Endothelial cell of umbilical vein (primary cell): ENCODE data around the gene BRMS1. TPM values are rescaled to one million over a fixed set of nuclear protein-coding genes. Genes with fewer than 3 reads are reported as not detected.

ENCODE experiments used
- BruUV-seq: library from RNA; stranded (reverse); fragments of 400-500 nt; replicated peaks from 2 replicates; lab custom pipeline; 2021; lab: Mats Ljungman, UMichigan
- CTCF ChIA-PET: fragments of 300-600, 350-600 bp; sonication (Branson Sonifier 250); formaldehyde crosslinking; loops from one replicate; lab custom pipeline; 2021; ENCODE audit warnings: antibody characterized with exemption, inconsistent platforms; lab: Charles Lee
- POLR2A ChIA-PET: fragments of 300-600, 350-600 bp; sonication (Branson Sonifier 250); formaldehyde crosslinking; loops from one replicate; lab custom pipeline; 2021; ENCODE audit warnings: antibody characterized with exemption, inconsistent platforms; lab: Charles Lee
- DNase-seq: peaks from one replicate; pipeline ENCODE4 v3.0.0-alpha.2; 2011; ENCODE audit warnings: low read depth, low spot score
- FAIRE-seq: peaks from 2 replicates; lab custom pipeline; 2011; peaks lifted over from hg19 to GRCh38; lab: Jason Lieb, UNC
- H2AFZ ChIP-seq: 2 replicates; pipeline ENCODE4 v1.6.0; 2012; ENCODE audit warnings: low read depth, low read length, control low read depth, inconsistent platforms
- H3K27ac ChIP-seq: 2 replicates; pipeline ENCODE4 v1.5.1; 2011; ENCODE audit warnings: low read depth, mild to moderate bottlenecking, control low read depth, low read length, moderate library complexity; ENCODE audit not compliant: insufficient read depth
- H3K27me3 ChIP-seq, 2 experiments: 2 replicates each; pipeline versions ENCODE4 v1.6.0 to v1.6.1; 2011; ENCODE audit warnings: low read length in 2 of 2, mixed read lengths in 1 of 2; ENCODE audit not compliant: control insufficient read depth in 2 of 2, insufficient read depth in 2 of 2
- H3K36me3 ChIP-seq, 2 experiments: 2 replicates in 1 of 2; 3 replicates in 1 of 2; pipeline ENCODE4 v1.5.1; 2011; ENCODE audit warnings: low read length in 2 of 2, mild to moderate bottlenecking in 1 of 2, moderate library complexity in 1 of 2; ENCODE audit not compliant: control insufficient read depth in 2 of 2, insufficient read depth in 2 of 2; ENCODE audit errors: extremely low read depth in 1 of 2
- H3K4me1 ChIP-seq: 3 replicates; pipeline ENCODE4 v1.5.1; 2011; ENCODE audit warnings: mild to moderate bottlenecking, low read length; ENCODE audit not compliant: control insufficient read depth, insufficient read depth; ENCODE audit errors: extremely low read depth
- H3K4me2 ChIP-seq: 2 replicates; pipeline ENCODE4 v1.6.1; 2011; ENCODE audit warnings: low read length, control low read depth, mixed read lengths; ENCODE audit not compliant: insufficient read depth
- H3K4me3 ChIP-seq, 3 experiments: fragments of 200-600 bp in 1 of 3; sonication (generic), shearing (Covaris generic) in 1 of 3; replicated peaks in 1 of 3; 2 replicates each; pipeline ENCODE4 v1.5.1; 2011 to 2016; ENCODE audit warnings: control low read depth in 3 of 3, low read length in 3 of 3, mild to moderate bottlenecking in 2 of 3, inconsistent platforms in 1 of 3, low read depth in 1 of 3, moderate library complexity in 1 of 3; ENCODE audit not compliant: insufficient read depth in 1 of 3
- H3K79me2 ChIP-seq: 2 replicates; pipeline ENCODE4 v1.6.0; 2012; ENCODE audit warnings: low read length, inconsistent platforms; ENCODE audit not compliant: control insufficient read depth, insufficient read depth
- H3K9ac ChIP-seq: replicated peaks from 2 replicates; pipeline ENCODE3; 2011; ENCODE audit warnings: low read length, control low read depth; ENCODE audit not compliant: insufficient read depth; ENCODE audit errors: extremely low read depth
- H3K9me1 ChIP-seq: replicated peaks from 3 replicates; pipeline ENCODE4 v1.6.0; 2011; ENCODE audit warnings: mild to moderate bottlenecking, low read length; ENCODE audit not compliant: control insufficient read depth, insufficient read depth; ENCODE audit errors: extremely low read depth
- H3K9me3 ChIP-seq: replicated peaks from 2 replicates; pipeline ENCODE4 v1.5.1; 2012; ENCODE audit warnings: low read length, inconsistent platforms; ENCODE audit not compliant: control insufficient read depth, insufficient read depth
- H4K20me1 ChIP-seq: replicated peaks from 2 replicates; pipeline ENCODE3; 2011; ENCODE audit warnings: mild to moderate bottlenecking, low read length; ENCODE audit not compliant: control insufficient read depth, insufficient read depth; ENCODE audit errors: extremely low read depth
- CTCF ChIP-seq, 2 donors: IDR thresholded peaks; 1 replicate in 1 of 2; 2 replicates in 1 of 2; pipeline ENCODE4 v1.5.1; 2011; ENCODE audit warnings: low read length in 2 of 2, mild to moderate bottlenecking in 2 of 2, moderate library complexity in 2 of 2, control low read depth in 1 of 2, inconsistent platforms in 1 of 2, low read depth in 1 of 2; ENCODE audit not compliant: insufficient read depth in 1 of 2; ENCODE audit errors: extremely low read depth in 1 of 2
- EZH2 ChIP-seq: IDR thresholded peaks from 2 replicates; pipeline ENCODE4 v1.6.1; 2012; ENCODE audit warnings: borderline replicate concordance, low read depth, mild to moderate bottlenecking, moderate library complexity, low read length, inconsistent platforms; ENCODE audit not compliant: severe bottlenecking
- FOS ChIP-seq: IDR thresholded peaks from 2 replicates; pipeline ENCODE4 v1.6.1; 2011; ENCODE audit warnings: mild to moderate bottlenecking, low read length, moderate library complexity, borderline replicate concordance; ENCODE audit not compliant: insufficient read depth
- GATA2 ChIP-seq: IDR thresholded peaks from 2 replicates; pipeline ENCODE4 v1.7.0; 2011; ENCODE audit warnings: low read depth, mild to moderate bottlenecking, moderate library complexity, mixed read lengths, low read length; ENCODE audit not compliant: insufficient read length, insufficient read depth
- JUN ChIP-seq: IDR thresholded peaks from 2 replicates; pipeline ENCODE4 v1.6.1; 2011; ENCODE audit warnings: borderline replicate concordance, low read depth; ENCODE audit not compliant: insufficient read length, insufficient read depth
- MAX ChIP-seq: IDR thresholded peaks from 2 replicates; pipeline ENCODE4 v1.6.1; 2011; ENCODE audit not compliant: insufficient read depth, insufficient read length
- MYC ChIP-seq: IDR thresholded peaks from one replicate; pipeline ENCODE4 v1.6.1; 2011; ENCODE audit warnings: mild to moderate bottlenecking, low read depth, low read length
- POLR2A ChIP-seq: IDR thresholded peaks from 2 replicates; pipeline ENCODE4 v1.6.1; 2012; ENCODE audit warnings: low read depth, mild to moderate bottlenecking, control low read depth, low read length
- POLR2AphosphoS5 ChIP-seq: IDR thresholded peaks from 2 replicates; pipeline ENCODE4 v1.6.1; 2012; ENCODE audit warnings: low read depth, mild to moderate bottlenecking, control low read depth, low read length, moderate library complexity; ENCODE audit not compliant: insufficient read depth
- dilution Hi-C: fragments of 300-500 bp; cut with MboI; formaldehyde crosslinking; loops from one replicate; pipeline ENCODE4 v1.15.0; 2019; ENCODE audit warnings: low sequenced_read_pairs; ENCODE audit not compliant: extremely low pct_ligation_motif_present
- intact Hi-C: fragments of 100-400 bp; cut with micrococcal nuclease; formaldehyde crosslinking; loops from one replicate; pipeline ENCODE4 v1.10.0; 2022
- polyA plus RNA-seq, 4 experiments: library from polyadenylated mRNA; depleted of rRNA in 3 of 4; stranded (reverse) in 3 of 4; unstranded in 1 of 4; fragments of >200 nt; gene quantifications; 2 replicates each; pipeline versions ENCODE4 v1.2.1 to v1.2.3, GENCODE V29; 2011 to 2012; ENCODE audit warnings: missing spikeins in 1 of 4
- total RNA-seq: library from RNA; stranded (reverse); gene quantifications from 2 replicates; pipeline ENCODE4 v1.2.3, GENCODE V29; 2021

Gene BRMS1
- total and polyA plus RNA-seq, 2 donors (not counting 3 experiments of a cell fraction or from before 2014, with no cell fraction given), result 51.4 to 53.1 TPM

DNA sequence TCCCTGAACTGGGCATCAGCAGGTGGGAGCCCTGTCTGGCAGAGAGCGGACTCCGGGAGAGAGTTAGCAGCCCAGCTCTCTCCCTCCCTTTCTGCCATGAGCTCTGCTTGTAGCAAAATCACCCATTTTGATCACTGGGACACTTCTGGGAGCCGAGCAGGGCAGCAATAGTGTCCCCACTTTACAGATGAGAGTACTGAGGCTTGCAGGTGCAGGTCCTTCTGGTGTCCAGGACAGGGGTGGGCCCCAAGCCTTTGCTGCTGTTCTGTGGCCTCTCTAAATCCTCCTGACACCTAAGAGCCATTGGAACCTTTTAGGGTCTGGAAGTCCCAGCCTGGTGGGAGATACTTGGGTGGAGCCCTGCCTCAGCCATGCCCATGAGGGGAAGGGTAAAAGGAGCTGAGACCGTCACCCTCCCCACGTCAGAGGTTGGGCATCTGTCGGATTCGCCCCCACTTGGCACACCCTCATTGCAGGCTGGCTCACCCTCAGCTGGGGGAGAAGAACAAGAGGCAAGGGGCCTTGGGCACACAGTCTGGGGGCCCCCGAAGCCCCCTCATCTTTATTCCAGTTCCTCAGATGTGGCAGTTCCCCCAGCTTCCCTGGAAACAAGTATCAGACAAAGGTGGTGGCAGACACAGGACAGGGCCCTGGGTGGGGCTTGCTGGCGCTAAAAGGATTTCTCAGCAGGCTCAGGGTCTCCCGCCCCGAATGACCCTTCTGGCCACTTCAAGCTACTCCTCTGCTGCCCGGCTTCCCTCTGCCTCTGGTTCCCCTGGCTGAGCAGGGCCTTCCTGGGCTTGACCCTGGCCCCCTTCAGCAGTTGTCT lies 13.1 kb downstream of the BRMS1 start:
- ChIA-PET CTCF (interaction anchor here (8.7 kb wide), 1 partner anchor 18 kb away, joined by 225 read pairs; the partner anchor contains the start of gene CD248), POLR2A (no interaction called here)
- Histone ChIP-seq H4K20me1 (no peaks in the 10 kb centered on the region), H3K9ac (no peak overlapping the region), H3K4me1 (peaks cover 18% of the 10 kb centered on the region), H3K27ac (no peak overlapping the region), H3K9me1 (no peaks in the 10 kb centered on the region), H3K9me3 (no peaks in the 10 kb centered on the region), H3K79me2 (no peaks in the 10 kb centered on the region), H3K4me2 (no peak overlapping the region), H3K4me3 (no peak overlapping the region), H3K27me3 (no peaks in the 10 kb centered on the region), H3K36me3 (no peaks in the 10 kb centered on the region), H2AFZ (no peak overlapping the region)
- no TSS peak for BruUV-seq
- DNase-seq (no peak), FAIRE-seq (no peak)
- no peak for TF ChIP-seq GATA2
- no peak for TF ChIP-seq MYC
- no peak for TF ChIP-seq POLR2A
- dilution Hi-C loops (no loop called here), intact Hi-C loops (no loop called here)

DNA sequence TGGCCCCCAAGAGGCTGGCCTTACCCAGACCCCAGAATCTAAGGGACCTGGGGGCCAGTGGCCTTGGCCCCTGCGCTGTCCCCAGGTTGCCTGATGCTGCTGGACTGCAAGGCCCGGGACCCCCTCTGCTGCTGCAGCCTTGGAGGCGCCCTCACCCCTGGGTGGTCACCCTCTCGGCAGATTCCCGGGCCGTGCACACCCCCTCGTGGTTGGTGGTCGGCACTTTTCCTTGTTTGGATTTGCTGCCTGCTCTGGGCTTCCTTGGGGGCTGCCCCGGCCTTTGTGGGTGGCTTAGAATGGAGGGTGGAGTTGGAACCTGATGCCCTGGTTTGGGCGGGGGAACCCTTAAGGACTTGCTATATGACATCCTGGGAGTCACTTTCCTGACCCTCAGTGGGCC lies 14.0 kb downstream of the BRMS1 start:
- Histone ChIP-seq H3K4me2 (no peak overlapping the region), H3K27ac (no peak overlapping the region), H3K79me2 (no peaks in the 10 kb centered on the region), H3K4me3 (no peak overlapping the region), H3K36me3 (no peaks in the 10 kb centered on the region), H3K4me1 (peaks cover 14% of the 10 kb centered on the region), H3K9me1 (no peaks in the 10 kb centered on the region), H2AFZ (no peak overlapping the region), H4K20me1 (no peaks in the 10 kb centered on the region), H3K9ac (no peak overlapping the region), H3K9me3 (no peaks in the 10 kb centered on the region), H3K27me3 (no peaks in the 10 kb centered on the region)
- FAIRE-seq, result no peak
- ChIA-PET POLR2A (no interaction called here), CTCF (interaction anchor here (8.7 kb wide), 1 partner anchor 17 kb away, joined by 225 read pairs; the partner anchor contains the start of gene CD248)
- TF ChIP-seq POLR2AphosphoS5, result no peak
- no peak for TF ChIP-seq EZH2
- no peak for TF ChIP-seq MAX
- no peak for TF ChIP-seq POLR2A
- TF ChIP-seq CTCF (IDR thresholded peaks at IDR 0.05; ENCODE audit: extremely low read depth in 1 of 2, insufficient read depth in 1 of 2, low read depth in 1 of 2, low read length in 2 of 2), result no peak
- TF ChIP-seq FOS, result no peak
- no peak for TF ChIP-seq GATA2
- no peak for TF ChIP-seq MYC
- no peak for TF ChIP-seq JUN
- no TSS peak for BruUV-seq
- DNase-seq, result no peak
- dilution Hi-C loops, result no loop called here
- intact Hi-C loops, result no loop called here
